HG03135 (cell line): ENCODE measurements around the gene SH3BP4.
"Not testable (repeated sequence)": the region's sequence is repeated elsewhere in the genome, so short reads cannot be mapped to it uniquely, and the experiment has no call there.

Experiments
- ATAC-seq: cut with Tn5 transposase; IDR thresholded peaks from one replicate; pipeline ENCODE4 v1.9.1; 2021; ENCODE audit warnings: mild to moderate bottlenecking, moderate library complexity; ENCODE audit not compliant: unreplicated experiment

The SH3BP4 gene

GRCh38 chr2:235009081-235009480 is 57.3 kb downstream of the SH3BP4 start:
- no peak for ATAC-seq

GRCh38 chr2:235010117-235010714 is 58.4 kb downstream of the SH3BP4 start:
- no peak for ATAC-seq

DNA sequence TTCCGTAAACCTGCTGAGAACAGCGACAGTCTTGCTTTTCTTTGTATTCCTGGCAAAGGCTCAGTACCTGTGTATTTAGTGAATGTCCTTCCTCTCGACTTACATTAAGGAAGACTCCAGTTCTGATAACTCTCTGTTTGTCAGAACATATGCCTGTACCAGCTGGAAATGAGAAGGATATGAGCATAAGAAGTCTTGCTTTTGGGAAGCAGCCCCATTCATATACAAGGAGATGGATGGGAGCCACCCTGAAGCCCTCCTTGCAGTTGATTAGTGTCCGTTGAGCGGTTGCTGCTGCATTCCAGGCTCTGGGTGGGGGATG is 59.8 kb downstream of the SH3BP4 start:
- ATAC-seq, result no peak

DNA sequence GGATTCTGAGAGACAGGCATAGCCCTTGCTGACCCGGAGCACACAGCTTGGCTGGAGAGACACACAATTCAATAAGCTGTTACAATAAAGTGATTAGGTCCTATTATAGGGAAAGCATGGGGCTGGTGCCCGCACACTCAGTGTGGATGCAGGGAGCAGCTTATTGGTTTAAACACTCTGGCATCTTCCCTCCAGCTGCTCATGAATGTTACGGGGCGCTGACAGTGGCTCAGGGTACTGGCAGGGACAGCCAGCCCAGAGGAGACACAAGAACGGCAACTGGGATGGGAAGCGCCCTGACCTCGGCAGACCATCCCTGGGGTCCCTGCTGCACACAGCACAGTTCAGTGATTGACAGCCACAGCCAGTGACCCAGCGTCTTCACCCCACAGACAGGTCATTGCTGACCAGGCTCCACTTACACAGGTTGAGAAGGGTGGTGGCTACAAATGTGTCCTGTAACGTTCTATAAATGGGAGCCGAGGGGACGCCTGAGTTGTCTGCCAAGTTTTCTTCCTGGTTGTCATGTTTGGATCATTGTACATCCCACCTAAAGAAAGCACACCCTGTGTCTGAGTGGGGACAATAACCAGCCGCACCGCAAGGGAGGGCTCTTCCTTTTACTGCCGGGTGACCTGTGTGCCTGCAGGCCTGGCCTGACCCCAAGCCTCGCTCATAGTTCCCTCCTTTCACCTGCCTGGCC is 60.3 kb downstream of the SH3BP4 start:
- no peak for ATAC-seq

GRCh38 chr2:235017441-235017840 is 65.6 kb downstream of the SH3BP4 start:
- no peak for ATAC-seq

GRCh38 chr2:235018838-235019237 is 67.0 kb downstream of the SH3BP4 start:
- no peak for ATAC-seq

DNA sequence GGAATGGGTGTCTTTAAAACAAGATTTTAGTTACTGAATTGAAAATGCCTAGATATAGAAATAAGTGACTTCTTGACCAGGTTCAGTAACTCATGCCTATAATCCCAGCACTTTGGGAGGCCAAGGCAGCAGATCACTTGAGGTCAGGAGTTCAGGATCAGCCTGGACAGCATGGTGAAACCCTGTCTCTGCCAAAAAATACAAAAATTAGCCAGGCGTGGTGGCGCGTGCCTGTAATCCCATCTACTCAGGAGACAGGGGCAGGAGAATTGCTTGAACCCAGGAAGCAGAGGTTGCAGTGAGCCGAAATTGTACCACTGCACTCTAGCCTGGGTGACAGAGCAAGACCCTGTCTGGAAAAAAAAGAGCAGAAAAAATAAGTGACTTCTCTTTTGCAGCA is 68.3 kb downstream of the SH3BP4 start:
- ATAC-seq, result not testable (repeated sequence)

- no peak for ATAC-seq
Observed at GRCh38 chr2:235021752-235022151, 69.9 kb downstream of the SH3BP4 start.

GRCh38 chr2:235024191-235024860 is 72.5 kb downstream of the SH3BP4 start:
- ATAC-seq, result no peak

GRCh38 chr2:235024931-235025773 is 73.3 kb downstream of the SH3BP4 start:
- no peak for ATAC-seq

- ATAC-seq, result no peak
Observed at GRCh38 chr2:235025800-235026536, 74.2 kb downstream of the SH3BP4 start.

GRCh38 chr2:235026649-235027557 is 75.1 kb downstream of the SH3BP4 start:
- no peak for ATAC-seq

DNA sequence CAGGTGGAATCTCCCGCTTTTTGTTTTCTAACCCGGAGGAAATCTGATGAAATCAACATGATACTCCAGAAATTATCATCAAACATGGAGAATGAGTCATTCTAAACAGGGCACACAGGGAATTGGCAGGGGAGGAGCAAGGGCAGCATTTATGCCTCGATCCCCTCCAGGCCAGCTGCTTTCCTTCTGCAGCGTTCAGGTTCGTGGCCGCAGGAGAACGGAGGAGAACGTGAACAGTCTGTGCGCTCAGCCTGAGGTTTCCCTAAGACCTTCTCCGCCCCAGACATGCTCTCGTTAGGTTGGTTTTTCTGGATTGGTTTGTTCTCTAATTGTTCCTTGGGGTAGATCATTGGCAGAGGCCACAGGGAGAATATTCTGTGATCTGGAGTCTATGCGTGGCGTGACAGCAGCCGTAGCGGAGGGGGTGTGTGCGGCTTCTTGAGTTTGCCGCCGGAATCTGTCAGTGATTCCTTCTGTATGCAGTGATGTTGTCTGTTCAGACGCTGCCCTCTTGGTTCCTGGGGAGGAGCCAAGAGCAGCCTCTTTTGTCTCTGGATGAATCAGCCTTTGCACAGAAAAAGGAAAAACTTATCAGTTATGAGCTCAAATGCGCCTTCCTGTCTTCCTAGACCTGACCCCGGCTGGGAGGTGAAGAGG is 75.9 kb downstream of the SH3BP4 start:
- ATAC-seq, result no peak

- ATAC-seq, result no peak
Observed at GRCh38 chr2:235028646-235029045, 76.8 kb downstream of the SH3BP4 start.

GRCh38 chr2:235029054-235029453 is 77.2 kb downstream of the SH3BP4 start:
- ATAC-seq, result no peak

DNA sequence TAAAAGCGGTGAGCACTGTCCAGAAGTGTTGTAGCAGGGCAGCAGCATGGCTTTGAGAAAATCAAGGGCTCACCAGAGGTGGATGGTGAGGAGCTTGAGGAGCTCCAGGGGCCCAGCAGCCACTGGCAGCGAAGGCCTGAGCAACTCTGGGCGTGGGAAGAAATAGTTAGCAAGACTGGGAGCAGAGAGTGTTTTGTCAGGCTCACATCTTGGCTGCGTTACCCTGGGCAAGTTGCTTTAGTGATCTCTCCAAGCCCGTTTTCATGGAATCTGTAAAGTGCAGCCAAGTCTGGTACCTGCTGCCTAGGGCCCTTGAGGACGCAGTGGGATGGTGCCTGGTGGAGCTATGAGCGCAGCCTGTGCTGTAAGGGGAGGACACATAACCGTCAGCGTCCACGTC is 78.3 kb downstream of the SH3BP4 start:
- ATAC-seq, result no peak

GRCh38 chr2:235030936-235031335 is 79.1 kb downstream of the SH3BP4 start:
- no peak for ATAC-seq

- no peak for ATAC-seq
Observed at GRCh38 chr2:235031686-235032373, 80.0 kb downstream of the SH3BP4 start.

GRCh38 chr2:235032466-235032865 is 80.6 kb downstream of the SH3BP4 start:
- no peak for ATAC-seq
